CD4-positive, alpha-beta T cell treated with Interleukin-2 at 100 ng/mL for 4 hours (primary cell): Measurements from ENCODE around the gene AAMDC.

ENCODE experiments used
- DNase-seq: peaks from one replicate; pipeline ENCODE4 v3.0.0-alpha.2; 2020; ENCODE audit warnings: low spot score

AAMDC gene

DNA sequence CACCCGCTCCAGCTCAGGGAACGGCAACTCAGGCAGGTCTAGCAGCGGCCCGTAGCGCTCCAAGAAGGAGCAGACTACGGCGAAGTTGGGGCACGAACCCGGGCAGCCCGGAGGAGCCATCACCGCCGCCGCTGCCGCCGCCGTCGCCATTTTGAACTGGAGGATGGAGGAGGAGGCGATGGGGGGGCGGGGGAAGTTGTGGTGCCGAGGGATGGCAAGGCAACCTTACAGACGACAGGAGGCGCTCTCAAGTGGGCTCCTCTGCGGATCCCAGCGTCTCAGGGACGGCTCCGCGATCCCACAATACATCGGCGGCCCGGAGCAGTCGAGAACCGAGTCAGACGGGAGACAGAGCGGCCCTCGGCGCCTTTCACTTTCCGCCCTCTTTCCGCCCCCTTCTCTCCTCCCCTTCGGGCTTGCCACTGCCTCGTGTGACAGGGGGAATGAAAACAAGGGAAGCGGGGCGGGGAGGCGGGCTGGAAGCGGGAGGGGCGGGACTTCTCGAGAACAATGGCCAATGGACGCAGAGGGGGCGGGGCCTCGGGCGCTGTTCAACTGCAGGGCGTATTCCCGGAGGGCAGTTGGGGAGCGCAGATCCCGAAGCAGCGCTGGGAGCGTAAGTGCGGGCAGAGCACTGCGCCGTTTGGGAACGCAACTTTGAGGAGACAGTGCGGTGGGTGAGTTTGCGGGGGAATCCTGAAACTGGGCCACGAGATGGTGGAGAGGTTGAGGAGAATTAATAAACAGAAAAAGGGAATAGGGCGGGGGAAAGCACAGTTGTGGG lies at the start of gene AAMDC, which contains the start of gene RSF1:
Gene AAMDC (plus strand): TSS at position 580 of the 784 bp plus-strand sequence. CDS start 21,353 bp downstream, outside the sequence.
Gene RSF1 (minus strand): TSS at position 158 of the 784 bp plus-strand sequence. CDS start 8 bp downstream, at position 150.
- peak; percentile 97 for DNase-seq

DNA sequence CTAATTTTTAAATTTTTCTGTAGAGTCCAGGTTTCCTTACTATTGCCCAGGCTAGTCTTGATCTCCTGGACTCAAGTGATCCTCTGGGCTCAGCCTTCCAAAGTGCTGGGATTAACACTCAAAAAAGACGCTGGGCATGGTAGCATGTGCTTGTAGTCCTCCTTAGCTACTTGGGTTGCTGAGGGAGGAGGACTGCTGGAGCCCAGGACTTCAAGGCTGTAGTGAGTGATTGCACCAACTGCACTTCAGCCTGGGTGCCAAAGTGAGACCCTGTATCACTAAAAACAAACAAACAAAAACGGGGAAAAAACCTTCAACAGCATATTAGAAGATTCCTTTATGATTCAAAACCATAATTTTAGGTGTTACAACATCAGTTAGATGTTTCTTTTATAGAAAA lies 45.0 kb upstream of the AAMDC start:
- DNase-seq, result no peak

DNA sequence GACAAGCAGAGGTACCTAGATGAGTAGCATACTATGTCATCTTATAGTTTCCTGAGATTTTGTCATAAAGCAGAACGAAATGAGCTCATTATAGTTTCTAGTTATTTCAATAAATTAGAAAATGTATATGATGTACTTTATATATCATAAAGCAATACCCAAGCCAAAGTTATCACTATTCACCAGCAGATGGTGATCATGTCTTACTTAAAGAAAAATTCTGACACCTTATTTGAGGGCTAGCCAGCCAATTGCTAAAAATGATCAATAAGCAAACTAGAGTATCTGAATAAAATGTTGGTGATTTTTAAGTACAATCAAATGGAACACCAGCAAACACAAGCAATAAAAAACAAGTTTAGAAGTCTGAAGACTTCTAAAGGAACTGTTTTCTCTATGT lies 44.5 kb upstream of the AAMDC start:
- peak; percentile 36 for DNase-seq

DNA sequence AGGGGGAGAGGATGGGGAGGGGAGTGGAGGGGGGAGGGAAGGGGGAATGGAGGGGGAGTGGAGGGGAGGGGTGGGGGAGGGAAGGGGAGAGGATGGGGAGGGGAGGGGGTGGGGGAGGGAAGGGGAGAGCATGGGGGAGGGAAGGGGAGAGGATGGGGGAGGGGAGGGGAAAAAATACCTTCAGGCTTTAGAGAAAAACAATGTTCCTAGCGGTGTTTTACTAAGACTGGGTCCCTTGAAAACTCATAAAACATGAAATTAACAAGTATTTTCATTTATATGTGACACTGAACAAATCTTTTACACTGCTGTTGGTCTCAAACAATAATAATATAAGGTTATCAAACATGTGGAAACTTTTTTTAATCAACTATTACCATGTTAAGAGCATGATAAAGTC lies 42.8 kb upstream of the AAMDC start:
- no peak for DNase-seq

DNA sequence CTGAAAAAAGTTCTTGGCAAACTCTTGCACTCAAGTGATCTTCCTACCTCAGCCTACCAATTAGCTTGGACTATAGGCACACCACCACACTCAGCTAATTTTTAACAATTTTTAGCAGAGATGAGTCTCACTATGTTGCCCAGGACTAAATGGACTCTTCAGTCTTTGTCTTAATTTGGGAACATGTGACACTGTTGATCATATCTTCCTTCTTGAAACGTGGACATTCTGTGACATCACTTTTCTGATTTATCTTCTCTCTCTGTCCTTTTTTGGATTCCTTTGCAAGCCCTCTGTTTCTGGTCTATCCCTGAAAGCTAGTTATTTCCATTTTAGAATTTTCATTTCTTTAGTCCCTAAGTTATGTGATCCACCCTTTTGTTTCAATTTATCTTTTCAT lies 42.4 kb upstream of the AAMDC start:
- no peak for DNase-seq

DNA sequence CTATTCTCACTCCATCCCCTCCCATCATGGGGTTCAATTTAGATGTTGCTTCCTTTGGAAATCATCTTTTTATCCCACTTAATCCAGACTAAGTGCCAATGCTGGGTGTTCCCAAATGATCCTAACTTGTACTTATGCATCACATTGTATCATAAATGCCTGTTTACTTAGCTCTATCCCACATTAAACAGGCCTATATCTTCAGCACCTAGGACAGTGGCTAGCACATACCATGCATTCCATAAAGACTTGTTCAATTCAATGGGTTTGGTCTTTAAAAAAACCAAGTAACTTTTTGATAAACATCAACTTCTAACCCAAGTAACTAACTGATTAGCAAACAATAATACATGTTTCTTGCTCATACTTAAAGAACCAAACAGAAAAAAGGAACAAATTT lies 41.0 kb upstream of the AAMDC start:
- DNase-seq, result no peak

DNA sequence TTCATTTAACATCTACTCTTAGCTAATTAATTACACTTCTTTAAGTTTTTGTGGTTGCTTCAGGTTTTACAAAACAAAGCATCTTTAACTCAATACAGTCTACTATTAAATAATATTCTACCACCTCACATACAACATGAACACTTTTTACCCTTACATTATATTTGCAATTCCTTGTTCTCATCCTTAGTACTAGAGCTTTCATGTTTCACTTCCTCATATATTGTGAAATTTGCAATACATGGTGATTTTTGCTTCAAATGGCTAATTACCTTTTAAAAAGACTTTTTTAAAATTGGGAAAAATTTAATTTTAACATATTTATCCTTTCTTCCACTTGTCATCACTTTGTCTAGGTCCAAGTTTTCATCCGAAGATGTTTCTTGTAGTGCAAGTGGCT lies 37.9 kb upstream of the AAMDC start:
- DNase-seq, result no peak

DNA sequence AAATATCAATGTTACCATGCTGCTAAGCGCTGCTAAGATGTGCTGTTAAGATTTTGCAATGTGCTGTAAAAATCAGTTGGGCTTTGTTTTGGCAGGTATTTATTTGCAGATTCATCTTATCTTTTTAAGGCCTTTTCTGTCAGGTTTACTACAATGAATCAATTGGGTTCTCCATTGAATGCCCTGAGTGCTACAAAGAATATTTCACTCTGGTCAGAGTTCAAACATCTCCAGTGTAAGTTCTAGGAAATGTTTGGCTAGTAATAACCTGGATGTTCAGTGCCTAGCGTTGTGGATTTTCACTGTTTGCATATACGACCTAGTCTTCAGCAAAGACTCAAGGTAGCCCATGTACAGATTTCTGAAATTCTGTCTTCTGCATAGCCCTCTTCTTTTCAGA lies 36.4 kb upstream of the AAMDC start:
- DNase-seq, result no peak

DNA sequence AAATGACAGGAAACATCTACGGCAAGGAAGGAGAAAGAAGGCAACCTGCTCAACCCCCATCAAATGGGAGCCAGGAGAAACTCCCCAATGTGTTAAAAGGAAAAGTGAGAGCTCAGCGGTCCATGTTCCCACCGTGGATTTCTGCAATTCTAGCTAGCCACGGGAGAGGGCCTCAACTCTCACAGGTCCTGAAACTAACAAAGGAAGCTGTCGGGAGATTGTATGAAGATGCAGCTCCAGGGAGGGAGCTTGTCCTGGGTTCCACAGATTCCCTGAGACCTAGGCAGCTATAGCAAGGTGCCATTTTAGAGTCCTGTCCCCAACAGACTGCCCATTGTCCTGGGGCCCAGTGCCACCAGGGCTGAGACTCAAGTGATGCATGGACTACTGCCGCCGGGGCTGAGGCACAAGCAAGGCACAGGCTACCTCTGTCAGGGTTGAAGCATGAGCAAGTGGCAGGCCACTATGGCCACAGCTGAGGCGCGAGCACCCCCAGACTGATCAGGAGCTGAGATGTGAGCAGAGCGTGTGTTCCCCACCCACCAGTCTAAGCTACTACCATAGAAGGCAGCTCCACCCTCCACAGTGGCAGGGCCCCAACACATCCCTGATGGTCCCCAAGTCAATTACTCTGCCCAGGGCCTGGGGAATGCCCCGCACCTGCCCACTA lies 31.7 kb upstream of the AAMDC start:
- no peak for DNase-seq

DNA sequence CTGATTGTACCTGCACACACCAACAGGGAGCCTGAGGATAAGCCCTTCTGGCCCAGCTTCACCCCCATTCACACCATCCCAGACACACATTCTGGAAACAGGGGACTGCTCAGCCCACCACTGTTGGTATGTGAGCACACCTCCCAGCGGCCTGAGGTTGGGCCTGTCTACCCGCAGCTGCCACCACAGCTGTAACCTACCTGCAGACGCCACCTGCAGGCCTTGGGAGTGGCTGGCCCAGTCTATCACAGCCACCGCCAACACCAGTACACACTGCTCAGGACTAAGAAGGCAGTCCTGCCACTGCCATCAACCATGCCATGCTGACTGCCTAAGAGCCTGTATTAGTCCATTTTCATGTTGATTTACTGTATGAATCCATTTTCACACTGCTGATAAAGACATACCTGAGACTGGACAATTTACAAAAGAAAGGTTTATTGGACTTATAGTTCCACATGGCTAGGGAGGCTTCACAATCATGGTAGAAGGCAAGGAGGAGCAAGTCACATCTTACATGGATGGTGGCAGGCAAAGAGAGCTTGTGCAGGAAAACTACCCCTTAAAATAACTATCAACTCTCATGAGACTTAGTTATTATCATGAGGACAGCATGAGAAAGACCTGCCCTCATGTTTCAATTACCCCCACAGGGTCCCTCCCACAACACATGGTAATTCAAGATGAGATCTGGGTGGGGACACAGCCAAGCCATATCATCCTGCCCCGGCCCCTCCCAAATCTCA lies 31.0 kb upstream of the AAMDC start:
- no peak for DNase-seq

DNA sequence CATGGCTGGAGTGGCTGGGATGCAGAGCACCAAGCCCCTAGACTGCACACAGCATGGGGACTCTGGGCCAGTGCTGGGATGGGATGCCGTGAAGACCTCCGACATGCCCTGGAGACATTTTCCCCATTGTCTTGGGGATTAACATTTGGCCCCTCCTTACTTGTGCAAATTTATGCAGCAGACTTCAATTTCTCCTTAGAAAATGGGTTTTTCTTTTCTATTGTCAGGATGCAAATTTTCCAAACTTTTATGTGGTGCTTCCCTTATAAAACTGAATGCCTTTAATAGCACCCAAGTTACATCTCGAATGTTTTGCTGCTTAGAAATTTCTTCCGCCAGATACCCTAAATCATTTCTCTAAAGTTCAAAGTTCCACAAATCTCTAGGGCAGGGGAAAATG lies 29.6 kb upstream of the AAMDC start:
- DNase-seq, result no peak

DNA sequence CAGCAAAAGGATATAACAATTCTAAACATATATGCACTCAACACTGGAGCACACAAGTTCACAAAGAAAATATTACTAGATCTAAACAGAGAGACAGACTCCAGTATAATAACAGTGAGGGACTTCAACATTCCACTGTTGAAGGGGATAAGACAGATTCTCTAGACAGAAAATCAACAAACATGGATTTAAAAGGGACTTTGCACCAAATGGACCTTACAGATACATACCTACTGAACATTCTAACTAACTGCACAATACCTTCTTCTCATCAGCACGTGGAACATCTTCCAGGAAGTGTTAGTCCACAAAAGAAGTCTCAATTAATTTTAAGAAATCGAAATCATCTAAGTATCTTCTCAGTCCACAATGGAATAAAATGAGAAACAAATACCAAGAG lies 27.0 kb upstream of the AAMDC start:
- no peak for DNase-seq

DNA sequence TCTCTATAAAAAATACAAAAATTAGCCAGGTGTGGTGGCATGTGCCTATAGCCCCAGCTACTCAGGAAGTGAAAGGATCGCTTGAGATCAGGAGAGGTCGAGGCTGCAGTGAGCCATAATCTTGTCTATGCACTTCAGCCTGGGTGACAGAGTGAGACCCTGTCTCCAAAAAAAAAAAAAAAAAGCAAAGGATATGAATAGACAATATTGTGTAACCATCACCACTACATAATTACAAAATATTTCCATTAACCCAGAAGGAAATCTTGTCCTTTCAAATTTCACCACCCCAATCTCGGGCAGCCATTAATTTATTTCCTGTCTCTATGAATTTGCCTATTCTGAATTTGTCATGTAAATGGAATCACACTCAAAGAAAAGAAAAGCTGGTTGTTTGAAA lies 21.6 kb upstream of the AAMDC start:
- DNase-seq, result no peak

DNA sequence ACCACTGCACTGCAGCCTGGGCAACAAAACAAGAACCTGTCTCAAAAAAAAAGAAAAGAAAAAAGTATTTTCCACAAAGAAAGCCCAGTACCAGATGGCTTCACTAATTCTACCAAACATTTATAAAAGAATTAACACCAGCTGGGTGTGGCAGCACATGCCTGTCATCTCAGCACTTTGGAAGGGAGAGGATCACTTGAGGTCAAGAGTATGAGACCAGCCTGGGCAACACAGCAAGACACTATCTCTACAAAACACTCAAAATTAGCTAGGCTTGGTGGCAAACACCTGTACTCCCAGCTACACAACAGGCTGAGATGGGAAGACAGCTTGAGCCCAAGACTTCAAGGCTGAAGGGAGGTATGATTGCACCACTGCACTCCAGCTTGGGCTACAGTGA lies 20.5 kb upstream of the AAMDC start:
- no peak for DNase-seq

DNA sequence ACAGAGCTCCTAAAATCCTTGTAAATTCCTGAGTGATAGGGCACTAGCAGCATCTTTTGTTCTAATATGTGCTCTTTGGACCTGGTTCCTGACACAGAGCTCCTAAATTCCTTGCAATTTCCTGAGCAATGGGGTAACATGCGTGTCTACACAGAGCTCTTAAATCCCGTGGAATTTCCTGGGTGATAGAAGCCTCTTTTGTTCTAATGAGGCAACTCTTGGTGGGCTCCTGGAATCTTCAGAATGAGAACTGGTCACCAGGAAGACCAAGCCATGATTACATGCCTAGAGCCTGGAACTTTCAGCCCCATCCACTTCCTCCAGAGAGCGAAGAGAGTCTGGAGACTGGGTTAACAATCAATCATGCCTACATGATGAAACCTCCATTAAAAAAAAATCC lies 19.5 kb upstream of the AAMDC start:
- DNase-seq, result no peak

DNA sequence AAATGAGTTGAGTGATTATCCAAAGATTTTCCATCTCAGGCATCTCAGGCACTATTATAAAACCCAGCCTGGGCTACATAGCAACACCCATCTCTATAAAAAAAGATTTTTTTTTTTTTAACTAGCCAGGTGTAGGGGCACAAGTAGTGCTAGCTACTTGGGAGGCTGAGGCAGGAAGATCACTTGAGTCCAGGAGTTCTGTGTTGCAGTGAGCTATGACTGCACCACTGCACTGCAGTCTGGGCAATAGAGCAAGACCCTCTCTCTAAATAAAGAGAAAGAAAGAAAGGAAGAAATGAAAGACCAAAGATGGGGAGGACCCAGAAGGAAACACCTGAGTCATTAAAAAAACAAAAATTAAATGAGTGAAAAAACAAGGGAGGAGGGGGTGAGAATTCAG lies 14.5 kb upstream of the AAMDC start:
- DNase-seq, result no peak

DNA sequence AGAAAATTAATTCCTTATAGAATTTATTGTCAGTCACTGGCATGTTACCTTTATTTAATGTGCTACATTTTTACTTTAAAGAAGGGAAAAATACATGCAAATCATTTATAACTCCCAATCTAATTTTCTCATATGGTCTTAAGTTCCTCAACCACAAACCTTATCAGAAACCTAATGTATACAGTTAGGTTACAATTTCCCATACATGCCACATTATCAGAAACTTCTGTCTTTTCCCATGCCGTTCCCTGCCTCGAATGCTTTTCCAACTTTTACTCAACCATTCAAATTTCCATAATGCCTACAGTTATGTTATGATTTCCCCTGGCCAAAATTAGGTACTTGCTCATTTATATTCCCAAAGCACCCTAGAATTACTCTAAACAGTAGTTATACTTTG lies 14.0 kb upstream of the AAMDC start:
- DNase-seq, result no peak

DNA sequence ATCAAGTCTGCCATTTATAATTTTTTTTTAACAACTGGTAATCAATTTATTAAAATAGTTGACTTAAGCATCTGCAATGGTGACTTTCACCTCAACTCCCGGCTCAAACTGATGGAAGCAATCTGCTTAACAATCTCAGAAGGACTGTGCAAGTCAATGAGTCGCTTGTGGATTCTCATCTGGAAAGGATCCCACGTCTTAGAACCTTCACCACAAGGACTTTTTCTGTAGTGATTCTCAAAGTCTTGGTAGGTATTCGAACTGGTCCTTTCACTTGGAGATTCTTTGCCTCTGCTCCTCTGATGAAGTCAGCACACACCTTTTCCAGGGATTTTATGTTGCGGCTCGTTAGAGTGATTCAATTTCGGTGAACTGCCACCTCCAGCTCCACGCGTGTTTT lies 7.7 kb upstream of the AAMDC start:
- DNase-seq, result no peak

DNA sequence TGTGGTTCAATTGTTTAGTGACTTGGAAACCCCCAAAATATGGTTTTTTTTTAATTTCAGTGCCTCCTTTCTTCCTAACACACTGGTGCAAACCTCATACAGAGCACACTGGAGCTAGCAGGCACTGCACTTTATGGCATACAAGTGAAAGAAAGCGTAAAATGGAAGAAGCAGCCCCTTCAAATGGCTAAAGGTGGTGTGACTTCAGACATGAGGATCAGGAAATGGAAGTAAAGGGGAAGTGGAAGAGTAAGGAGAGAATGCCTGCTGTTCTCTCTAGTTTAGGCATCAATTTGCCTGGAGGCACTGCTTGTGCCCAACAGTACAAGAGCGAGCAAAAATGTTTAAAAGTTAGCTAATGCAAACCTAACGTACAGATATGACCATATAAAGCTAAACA lies 6.1 kb upstream of the AAMDC start:
- no peak for DNase-seq

DNA sequence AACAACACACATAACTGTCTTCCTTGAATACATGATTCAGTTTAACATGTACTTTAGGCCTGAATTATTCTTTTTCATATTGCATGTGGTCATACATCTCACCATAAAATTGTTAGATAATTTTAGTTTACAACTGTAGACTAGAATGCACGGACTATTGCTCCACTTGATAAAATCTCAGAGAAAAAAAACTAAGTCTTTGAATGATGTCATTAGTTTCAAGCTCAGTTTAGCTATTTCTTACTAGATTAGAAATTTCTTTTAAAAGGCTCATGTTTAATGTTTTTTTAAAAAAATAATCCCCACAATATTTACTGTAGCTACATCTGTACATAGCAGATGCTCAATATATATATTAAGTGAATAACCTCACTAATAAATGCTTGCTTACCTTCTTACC lies 5.5 kb upstream of the AAMDC start:
- no peak for DNase-seq

DNA sequence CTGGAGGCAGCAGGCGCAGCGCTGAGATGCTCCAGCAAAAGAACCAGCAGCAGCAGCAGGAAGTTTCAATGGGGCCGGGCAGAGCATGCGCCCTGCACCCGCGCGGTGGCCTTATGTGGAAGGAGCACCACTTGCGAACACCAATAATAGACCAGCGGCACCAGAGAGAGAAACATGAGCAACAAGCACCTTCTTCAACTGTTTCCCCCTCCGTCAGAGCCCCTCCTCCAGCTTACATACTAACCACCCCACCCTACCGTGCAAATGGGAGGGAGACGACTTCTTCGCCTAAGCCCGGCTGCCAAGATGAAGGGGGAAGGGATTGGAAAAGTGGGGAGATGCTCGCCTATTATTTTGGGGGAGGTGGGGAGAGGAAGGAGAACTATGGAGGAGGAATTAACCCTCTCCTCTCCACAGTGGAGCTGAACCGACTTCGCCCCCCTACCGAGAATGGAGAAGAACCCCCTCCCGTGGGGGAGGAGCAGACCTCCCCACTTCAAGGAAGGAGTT lies 1.5 kb upstream of the AAMDC start:
- peak; percentile 85 for DNase-seq

DNA sequence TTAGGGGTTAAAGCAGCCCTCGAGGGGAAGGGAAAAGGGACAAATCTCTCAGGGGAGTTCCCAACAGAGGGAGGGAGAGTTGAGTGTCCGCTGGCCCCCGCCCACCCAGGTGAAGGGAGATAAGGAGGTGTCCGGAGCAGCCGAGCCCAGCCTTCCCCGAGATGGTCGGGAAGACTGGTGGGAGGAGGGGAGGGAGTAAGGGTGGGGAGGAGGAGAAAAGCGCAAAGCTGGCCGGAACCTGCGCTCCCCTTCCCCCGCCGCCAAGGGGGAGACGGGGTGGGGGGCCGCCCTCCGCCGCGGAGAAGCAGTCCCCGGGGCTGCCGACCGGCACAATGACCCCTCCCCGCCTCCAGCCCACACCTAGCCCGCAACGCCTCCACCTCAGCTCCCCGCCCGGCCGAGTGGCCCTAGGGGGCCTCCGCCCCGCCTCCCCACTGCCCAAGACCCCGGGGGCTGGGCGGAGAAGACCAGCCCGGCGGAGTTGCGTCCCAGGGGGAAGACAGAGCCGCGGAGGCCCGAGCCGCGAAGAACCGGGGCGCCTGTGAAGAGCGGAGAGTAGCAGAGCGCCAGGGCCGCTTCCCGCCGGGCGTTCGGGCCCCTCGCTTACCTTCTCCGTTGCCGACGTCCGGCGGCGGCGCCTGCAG lies 901 bp upstream of the AAMDC start:
- no peak for DNase-seq
